22Rv1 (cell line): Measurements from ENCODE around the gene RILPL2.

Source experiments
- CTCF ChIP-seq: fragments of 450-650 bp; IDR thresholded peaks from 2 replicates; pipeline ENCODE4 v1.5.1; 2017; ENCODE audit warnings: mild to moderate bottlenecking
- ZFX ChIP-seq: fragments of 450-650 bp; IDR thresholded peaks from 2 replicates; pipeline ENCODE4 v1.6.1; 2017; ENCODE audit warnings: antibody characterized with exemption, borderline replicate concordance

- no peak for TF ChIP-seq CTCF
- TF ChIP-seq ZFX, result no peak
These were observed 44.7 kb downstream of the RILPL2 start for GRCh38 chr12:123391546-123392343.
